Measurements from ENCODE around the gene PTGIS. TPM values are rescaled to one million over a fixed set of nuclear protein-coding genes. Genes with fewer than 3 reads are reported as not detected.

The PTGIS gene
- total RNA-seq, 1 experiment from 2014 or later = 0.26 TPM

DNA sequence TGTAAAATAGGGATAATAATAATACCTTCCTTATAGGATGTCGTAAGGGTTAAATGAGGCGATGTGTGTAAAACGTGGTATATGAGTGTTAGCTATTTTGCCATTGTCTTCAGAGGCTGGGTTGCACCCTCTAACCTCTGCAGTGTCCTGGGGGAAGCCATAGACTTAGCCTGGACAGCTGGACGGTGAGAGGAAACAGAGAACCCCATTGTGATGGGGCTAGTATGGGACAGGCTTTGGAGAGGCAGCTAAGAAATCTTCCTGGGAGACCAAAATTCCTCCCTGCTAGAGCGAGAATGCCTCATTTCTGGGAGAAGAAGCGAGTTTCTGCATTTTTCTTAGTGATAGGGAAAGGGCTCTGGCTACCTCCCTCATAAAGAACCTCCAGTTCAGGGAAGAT is 108.3 kb downstream of the PTGIS start:
- Mint-ChIP-seq H3K27ac (ENCODE audit: unreplicated experiment) (no peak overlapping the region), H3K9me3 (ENCODE audit: low read depth, unreplicated experiment) (no peaks in the 10 kb centered on the region), H3K36me3 (ENCODE audit: insufficient read depth, unreplicated experiment) (no peaks in the 10 kb centered on the region), H3K4me3 (ENCODE audit: low read depth, unreplicated experiment) (no peak overlapping the region), H3K4me1 (ENCODE audit: low read depth, unreplicated experiment) (no peaks in the 10 kb centered on the region), H3K27me3 (ENCODE audit: unreplicated experiment) (peaks cover 92% of the 10 kb centered on the region)
- intact Hi-C loops (cut with micrococcal nuclease; ENCODE audit: unreplicated experiment) = no loop called here
- DNase-seq = no peak
- BruUV-seq (replicated peaks) = no TSS peak
- CTCF ChIA-PET = interaction anchor here (0.6 kb wide), 1 partner anchor 235 kb away, joined by 3 read pairs; no protein-coding TSS in a partner anchor
- TF ChIP-seq, protein P1, sequence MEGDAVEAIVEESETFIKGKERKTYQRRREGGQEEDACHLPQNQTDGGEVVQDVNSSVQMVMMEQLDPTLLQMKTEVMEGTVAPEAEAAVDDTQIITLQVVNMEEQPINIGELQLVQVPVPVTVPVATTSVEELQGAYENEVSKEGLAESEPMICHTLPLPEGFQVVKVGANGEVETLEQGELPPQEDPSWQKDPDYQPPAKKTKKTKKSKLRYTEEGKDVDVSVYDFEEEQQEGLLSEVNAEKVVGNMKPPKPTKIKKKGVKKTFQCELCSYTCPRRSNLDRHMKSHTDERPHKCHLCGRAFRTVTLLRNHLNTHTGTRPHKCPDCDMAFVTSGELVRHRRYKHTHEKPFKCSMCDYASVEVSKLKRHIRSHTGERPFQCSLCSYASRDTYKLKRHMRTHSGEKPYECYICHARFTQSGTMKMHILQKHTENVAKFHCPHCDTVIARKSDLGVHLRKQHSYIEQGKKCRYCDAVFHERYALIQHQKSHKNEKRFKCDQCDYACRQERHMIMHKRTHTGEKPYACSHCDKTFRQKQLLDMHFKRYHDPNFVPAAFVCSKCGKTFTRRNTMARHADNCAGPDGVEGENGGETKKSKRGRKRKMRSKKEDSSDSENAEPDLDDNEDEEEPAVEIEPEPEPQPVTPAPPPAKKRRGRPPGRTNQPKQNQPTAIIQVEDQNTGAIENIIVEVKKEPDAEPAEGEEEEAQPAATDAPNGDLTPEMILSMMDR (IDR thresholded peaks at IDR 0.05; ENCODE audit: unreplicated experiment) = no peak

- intact Hi-C loops (cut with micrococcal nuclease; ENCODE audit: unreplicated experiment) = no loop called here
- Mint-ChIP-seq H3K27ac (ENCODE audit: unreplicated experiment) (no peak overlapping the region), H3K27me3 (ENCODE audit: unreplicated experiment) (peaks cover 100% of the 10 kb centered on the region), H3K36me3 (ENCODE audit: insufficient read depth, unreplicated experiment) (no peaks in the 10 kb centered on the region), H3K9me3 (ENCODE audit: low read depth, unreplicated experiment) (no peaks in the 10 kb centered on the region), H3K4me3 (ENCODE audit: low read depth, unreplicated experiment) (no peak overlapping the region), H3K4me1 (ENCODE audit: low read depth, unreplicated experiment) (no peaks in the 10 kb centered on the region)
- TF ChIP-seq, protein P1 (IDR thresholded peaks at IDR 0.05; ENCODE audit: unreplicated experiment) = no peak
- CTCF ChIA-PET = no interaction called here
- no TSS peak for BruUV-seq (replicated peaks)
- DNase-seq = no peak
Measured at GRCh38 chr20:49457444-49457843, 110.5 kb downstream of the PTGIS start.

GRCh38 chr20:49456646-49457045 is 111.3 kb downstream of the PTGIS start:
- intact Hi-C loops (cut with micrococcal nuclease; ENCODE audit: unreplicated experiment) = no loop called here
- H3K4me3 Mint-ChIP-seq (ENCODE audit: low read depth, unreplicated experiment) = no peak overlapping the region
- no peak for DNase-seq
- CTCF ChIA-PET = no interaction called here
- no peaks in the 10 kb centered on the region for H3K4me1 Mint-ChIP-seq (ENCODE audit: low read depth, unreplicated experiment)
- TF ChIP-seq, protein P1 (IDR thresholded peaks at IDR 0.05; ENCODE audit: unreplicated experiment) = no peak
- H3K27ac Mint-ChIP-seq (ENCODE audit: unreplicated experiment) = no peak overlapping the region
- no peaks in the 10 kb centered on the region for H3K36me3 Mint-ChIP-seq (ENCODE audit: insufficient read depth, unreplicated experiment)
- no TSS peak for BruUV-seq (replicated peaks)
- peaks cover 100% of the 10 kb centered on the region for H3K27me3 Mint-ChIP-seq (ENCODE audit: unreplicated experiment)
- no peaks in the 10 kb centered on the region for H3K9me3 Mint-ChIP-seq (ENCODE audit: low read depth, unreplicated experiment)

- Mint-ChIP-seq H3K4me1 (ENCODE audit: low read depth, unreplicated experiment) (no peaks in the 10 kb centered on the region), H3K36me3 (ENCODE audit: insufficient read depth, unreplicated experiment) (no peaks in the 10 kb centered on the region), H3K4me3 (ENCODE audit: low read depth, unreplicated experiment) (no peak overlapping the region), H3K27ac (ENCODE audit: unreplicated experiment) (no peak overlapping the region), H3K27me3 (ENCODE audit: unreplicated experiment) (peaks cover 100% of the 10 kb centered on the region), H3K9me3 (ENCODE audit: low read depth, unreplicated experiment) (no peaks in the 10 kb centered on the region)
- DNase-seq = no peak
- TF ChIP-seq, protein P1 (IDR thresholded peaks at IDR 0.05; ENCODE audit: unreplicated experiment) = no peak
- CTCF ChIA-PET = interaction anchor here (0.7 kb wide), 2 partner anchors 19 to 297 kb away, joined by 3 to 4 read pairs; no protein-coding TSS in a partner anchor
- intact Hi-C loops (cut with micrococcal nuclease; ENCODE audit: unreplicated experiment) = no loop called here
- BruUV-seq (replicated peaks) = no TSS peak
Measured at GRCh38 chr20:49455691-49456090, 112.2 kb downstream of the PTGIS start.

Other genes starting within 250 kb of the PTGIS start
- not detected in 2 replicates for gene KCNB1, start 85.5 kb downstream of the PTGIS start, total RNA-seq (2022)
- 117 and 131 TPM in 2 replicates for gene B4GALT5, start 145.7 kb upstream of the PTGIS start, total RNA-seq (2022)
- 30.0 and 31.7 TPM in 2 replicates for gene SLC9A8, start 244.7 kb upstream of the PTGIS start, total RNA-seq (2022)